ENCODE measurements around the gene PRTN3.
"Not testable (repeated sequence)": the region's sequence is repeated elsewhere in the genome, so short reads cannot be mapped to it uniquely, and the experiment has no call there.

The PRTN3 gene

DNA sequence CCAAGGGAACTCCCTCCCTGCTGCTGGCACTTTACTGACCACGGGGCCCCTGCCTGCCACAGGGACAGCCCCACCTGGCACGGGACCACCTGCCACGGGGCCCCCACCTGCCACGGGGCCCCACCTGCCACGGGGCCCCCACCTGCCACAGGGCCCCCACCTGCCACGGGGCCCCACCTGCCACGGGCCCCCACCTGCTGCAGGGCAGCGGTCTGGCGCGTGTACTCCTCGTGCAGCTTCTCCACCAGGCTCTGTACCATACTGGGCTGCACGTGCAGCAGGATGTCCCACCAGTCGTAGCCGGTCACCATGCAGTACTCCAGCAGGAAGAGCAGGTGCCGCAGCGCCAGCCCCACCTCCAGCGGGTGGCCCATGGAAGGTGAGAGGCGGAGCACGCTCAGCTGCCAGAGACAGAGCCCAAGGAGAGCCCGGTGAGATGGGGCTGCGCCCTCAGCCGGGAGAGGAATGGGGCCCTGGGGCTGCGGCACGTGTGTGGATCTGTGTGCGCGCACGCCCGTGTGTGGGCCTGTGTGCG, 36.0 kb downstream of the PRTN3 start:
- TF ChIP-seq, protein P1, sequence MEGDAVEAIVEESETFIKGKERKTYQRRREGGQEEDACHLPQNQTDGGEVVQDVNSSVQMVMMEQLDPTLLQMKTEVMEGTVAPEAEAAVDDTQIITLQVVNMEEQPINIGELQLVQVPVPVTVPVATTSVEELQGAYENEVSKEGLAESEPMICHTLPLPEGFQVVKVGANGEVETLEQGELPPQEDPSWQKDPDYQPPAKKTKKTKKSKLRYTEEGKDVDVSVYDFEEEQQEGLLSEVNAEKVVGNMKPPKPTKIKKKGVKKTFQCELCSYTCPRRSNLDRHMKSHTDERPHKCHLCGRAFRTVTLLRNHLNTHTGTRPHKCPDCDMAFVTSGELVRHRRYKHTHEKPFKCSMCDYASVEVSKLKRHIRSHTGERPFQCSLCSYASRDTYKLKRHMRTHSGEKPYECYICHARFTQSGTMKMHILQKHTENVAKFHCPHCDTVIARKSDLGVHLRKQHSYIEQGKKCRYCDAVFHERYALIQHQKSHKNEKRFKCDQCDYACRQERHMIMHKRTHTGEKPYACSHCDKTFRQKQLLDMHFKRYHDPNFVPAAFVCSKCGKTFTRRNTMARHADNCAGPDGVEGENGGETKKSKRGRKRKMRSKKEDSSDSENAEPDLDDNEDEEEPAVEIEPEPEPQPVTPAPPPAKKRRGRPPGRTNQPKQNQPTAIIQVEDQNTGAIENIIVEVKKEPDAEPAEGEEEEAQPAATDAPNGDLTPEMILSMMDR (IDR thresholded peaks at IDR 0.05; ENCODE audit: insufficient read depth, low read length, poor library complexity, severe bottlenecking), result no peak
- Histone ChIP-seq H3K4me3 (replicated peaks; ENCODE audit: low read depth, low read length) (no peak overlapping the region), H3K27me3 (replicated peaks; ENCODE audit: control insufficient read depth, insufficient read depth, low read length) (no peaks in the 10 kb centered on the region), H3K36me3 (ENCODE audit: control insufficient read depth, insufficient read depth, low read length) (peaks cover 11% of the 10 kb centered on the region)
- DNase-seq (ENCODE audit: extremely low read depth, insufficient read length), result no peak

DNA sequence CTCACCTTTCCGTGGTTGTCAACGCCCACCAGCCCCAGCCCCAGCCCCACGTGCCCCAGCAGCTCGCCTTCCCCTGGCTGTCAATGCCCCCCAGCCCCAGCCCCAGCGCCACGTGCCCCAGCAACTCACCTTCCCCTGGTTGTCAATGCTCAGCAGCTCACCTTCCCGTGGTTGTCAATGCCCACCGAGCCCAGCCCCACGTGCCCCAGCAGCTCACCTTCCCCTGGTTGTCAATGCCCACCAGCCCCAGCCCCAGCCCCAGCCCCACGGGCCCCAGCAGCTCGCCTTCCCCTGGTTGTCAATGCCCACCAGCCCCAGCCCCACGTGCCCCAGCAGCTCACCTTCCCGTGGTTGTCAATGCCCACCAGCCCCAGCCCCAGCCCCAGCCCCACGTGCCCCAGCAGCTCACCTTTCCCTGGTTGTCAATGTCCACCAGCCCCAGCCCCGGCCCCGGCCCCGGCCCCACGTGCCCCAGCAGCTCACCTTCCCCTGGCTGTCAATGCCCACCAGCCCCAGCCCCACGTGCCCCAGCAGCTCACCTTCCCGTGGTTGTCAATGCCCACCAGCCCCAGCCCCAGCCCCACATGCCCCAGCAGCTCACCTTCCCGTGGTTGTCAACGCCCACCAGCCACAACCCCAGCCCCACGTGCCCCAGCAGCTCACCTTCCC, 37.3 kb downstream of the PRTN3 start:
- not testable (repeated sequence) for H3K4me3 ChIP-seq (replicated peaks; ENCODE audit: low read depth, low read length); H3K27me3 ChIP-seq (replicated peaks; ENCODE audit: control insufficient read depth, insufficient read depth, low read length); DNase-seq (ENCODE audit: extremely low read depth, insufficient read length)
- peaks cover 14% of the 10 kb centered on the region for H3K36me3 ChIP-seq (ENCODE audit: control insufficient read depth, insufficient read depth, low read length)

DNA sequence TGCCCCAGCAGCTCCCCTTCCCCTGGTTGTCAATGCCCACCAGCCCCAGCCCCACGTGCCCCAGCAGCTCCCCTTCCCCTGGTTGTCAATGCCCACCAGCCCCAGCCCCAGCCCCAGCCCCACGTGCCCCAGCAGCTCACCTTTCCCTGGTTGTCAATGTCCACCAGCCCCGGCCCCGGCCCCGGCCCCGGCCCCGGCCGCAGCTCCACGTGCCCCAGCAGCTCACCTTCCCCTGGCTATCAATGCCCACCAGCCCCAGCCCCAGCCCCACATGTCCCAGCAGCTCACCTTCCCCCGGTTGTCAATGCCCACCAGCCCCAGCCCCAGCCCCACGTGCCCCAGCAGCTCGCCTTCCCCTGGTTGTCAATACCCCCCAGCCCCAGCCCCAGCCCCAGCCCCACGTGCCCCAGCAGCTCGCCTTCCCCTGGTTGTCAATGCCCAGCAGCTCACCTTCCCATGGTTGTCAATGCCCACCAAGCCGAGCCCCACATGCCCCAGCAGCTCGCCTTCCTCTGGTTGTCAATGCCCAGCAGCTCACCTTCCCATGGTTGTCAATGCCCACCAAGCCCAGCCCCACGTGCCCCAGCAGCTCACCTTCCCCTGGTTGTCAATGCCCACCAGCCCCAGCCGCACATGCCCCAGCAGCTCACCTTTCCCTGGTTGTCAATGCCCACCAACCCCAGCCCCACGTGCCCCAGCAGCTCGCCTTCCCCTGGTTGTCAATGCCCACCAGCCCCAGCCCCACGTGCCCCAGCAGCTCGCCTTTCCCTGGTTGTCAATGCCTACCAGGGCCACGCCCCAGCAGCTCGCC, 38.2 kb downstream of the PRTN3 start:
- H3K4me3 ChIP-seq (replicated peaks; ENCODE audit: low read depth, low read length); DNase-seq (ENCODE audit: extremely low read depth, insufficient read length); H3K27me3 ChIP-seq (replicated peaks; ENCODE audit: control insufficient read depth, insufficient read depth, low read length): not testable (repeated sequence)
- H3K36me3 ChIP-seq (ENCODE audit: control insufficient read depth, insufficient read depth, low read length), result peaks cover 20% of the 10 kb centered on the region

DNA sequence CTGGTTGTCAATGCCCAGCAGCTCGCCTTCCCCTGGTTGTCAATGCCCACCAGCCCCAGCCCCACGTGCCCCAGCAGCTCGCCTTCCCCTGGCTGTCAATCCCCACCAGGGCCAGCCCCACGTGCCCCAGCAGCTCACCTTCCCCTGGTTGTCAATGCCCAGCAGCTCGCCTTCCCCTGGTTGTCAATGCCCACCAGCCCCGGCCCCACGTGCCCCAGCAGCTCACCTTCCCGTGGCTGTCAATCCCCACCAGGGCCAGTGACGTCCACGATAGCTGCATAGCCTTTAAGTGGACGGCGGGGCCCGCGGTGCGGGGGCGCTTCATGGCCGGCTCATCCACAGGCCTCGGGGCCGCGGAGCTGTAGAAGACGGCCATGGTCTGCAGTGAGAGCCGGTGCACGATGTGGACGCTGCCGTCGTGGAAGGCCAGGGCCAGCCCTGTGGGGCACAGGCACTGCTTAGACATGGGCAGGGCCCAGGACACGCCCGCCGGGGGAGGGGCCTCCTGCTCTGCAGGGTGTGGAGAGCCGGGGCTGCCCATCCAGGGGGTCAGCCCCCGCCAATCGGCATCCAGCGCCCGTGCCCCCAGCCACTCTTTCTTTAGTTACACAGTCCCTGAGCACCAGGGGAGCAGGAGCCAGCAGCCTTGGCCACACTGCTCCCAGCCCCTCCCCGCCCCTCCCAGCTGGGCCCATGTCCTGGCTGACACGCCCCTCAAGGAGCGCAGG, 39.1 kb downstream of the PRTN3 start:
- Histone ChIP-seq H3K27me3 (replicated peaks; ENCODE audit: control insufficient read depth, insufficient read depth, low read length) (no peaks in the 10 kb centered on the region), H3K36me3 (ENCODE audit: control insufficient read depth, insufficient read depth, low read length) (peaks cover 20% of the 10 kb centered on the region), H3K4me3 (replicated peaks; ENCODE audit: low read depth, low read length) (no peak overlapping the region)
- no peak for DNase-seq (ENCODE audit: extremely low read depth, insufficient read length)
- TF ChIP-seq, protein P1 (IDR thresholded peaks at IDR 0.05; ENCODE audit: insufficient read depth, low read length, poor library complexity, severe bottlenecking), result no peak

DNA sequence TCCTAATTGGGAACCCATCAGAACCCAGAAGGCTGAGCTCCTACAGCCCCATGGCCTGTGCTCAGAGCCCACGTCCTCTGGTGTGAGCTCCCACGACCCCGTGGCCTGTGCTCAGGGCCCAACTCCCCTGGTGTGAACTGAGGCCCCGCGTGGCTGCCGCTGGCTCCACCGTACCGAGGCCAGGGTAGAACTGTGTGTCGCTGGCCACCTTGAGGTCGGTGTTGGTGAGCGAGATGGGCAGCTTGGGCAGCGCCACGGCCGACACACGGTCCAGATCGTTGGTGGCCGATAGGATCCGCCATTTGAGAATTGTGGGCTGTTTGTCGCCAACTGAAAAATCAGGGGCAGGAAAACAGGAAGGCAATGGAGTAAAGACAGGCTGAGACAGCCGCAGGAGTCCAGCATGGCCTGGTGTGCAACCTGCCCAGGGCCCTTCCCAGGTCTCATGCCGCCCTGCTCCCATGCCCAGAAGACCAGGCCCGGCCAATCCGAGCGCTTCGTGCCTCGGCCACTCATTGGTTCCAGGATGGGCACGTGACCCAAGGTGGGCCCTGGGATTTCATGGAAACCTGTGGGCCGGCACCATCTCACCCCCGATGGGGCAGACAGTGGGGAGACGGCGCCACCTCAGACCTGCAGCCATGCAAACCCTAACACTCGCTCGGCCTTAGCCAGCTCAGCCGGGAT, 40.7 kb downstream of the PRTN3 start:
- Histone ChIP-seq H3K4me3 (replicated peaks; ENCODE audit: low read depth, low read length) (no peak overlapping the region), H3K27me3 (replicated peaks; ENCODE audit: control insufficient read depth, insufficient read depth, low read length) (no peaks in the 10 kb centered on the region), H3K36me3 (ENCODE audit: control insufficient read depth, insufficient read depth, low read length) (peaks cover 27% of the 10 kb centered on the region)
- TF ChIP-seq, protein P1 (IDR thresholded peaks at IDR 0.05; ENCODE audit: insufficient read depth, low read length, poor library complexity, severe bottlenecking), result no peak
- DNase-seq (ENCODE audit: extremely low read depth, insufficient read length), result no peak

- TF ChIP-seq, protein P1 (IDR thresholded peaks at IDR 0.05; ENCODE audit: insufficient read depth, low read length, poor library complexity, severe bottlenecking), result no peak
- no peaks in the 10 kb centered on the region for H3K27me3 ChIP-seq (replicated peaks; ENCODE audit: control insufficient read depth, insufficient read depth, low read length)
- H3K36me3 ChIP-seq (ENCODE audit: control insufficient read depth, insufficient read depth, low read length), result peaks cover 27% of the 10 kb centered on the region
Measured at GRCh38 chr19:882871-883497, 42.2 kb downstream of the PRTN3 start.

More at GRCh38 chr19:882871-883497, 42.2 kb downstream of the PRTN3 start:
- no peak overlapping the region for H3K4me3 ChIP-seq (replicated peaks; ENCODE audit: low read depth, low read length)
- no peak for DNase-seq (ENCODE audit: extremely low read depth, insufficient read length)

Measured in GM06990 (cell line).